HPDE6-E6E7 (cell line): ENCODE data around the gene HERC6.
"Not testable (repeated sequence)": the region's sequence is repeated elsewhere in the genome, so short reads cannot be mapped to it uniquely, and the experiment has no call there.

Source experiments
- DNase-seq: peaks from one replicate; pipeline ENCODE4 v3.0.0; 2011; ENCODE audit warnings: missing footprints; ENCODE audit errors: extremely low spot score

Gene HERC6

GRCh38 chr4:88390128-88390527 is 11.5 kb downstream of the HERC6 start:
- DNase-seq = no peak

DNA sequence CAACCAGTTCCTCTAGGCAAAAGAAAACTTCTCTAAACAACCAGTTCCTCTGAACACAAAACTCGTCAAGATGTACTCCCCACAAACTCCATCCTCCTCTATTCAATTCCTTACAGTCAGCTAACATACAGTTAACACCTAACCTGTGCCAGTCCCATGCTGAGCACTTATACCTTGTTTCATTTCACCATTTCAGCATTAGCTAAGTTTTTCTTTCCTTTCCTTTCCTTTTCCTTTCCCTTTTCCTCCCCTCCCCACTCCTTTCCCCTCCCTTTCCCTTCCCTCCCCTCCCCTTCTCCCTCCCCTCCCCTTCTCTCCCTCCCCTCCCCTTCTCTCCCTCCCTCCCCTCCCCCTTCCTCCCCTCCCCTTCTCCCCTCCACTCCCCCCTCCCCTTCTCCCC is 13.1 kb downstream of the HERC6 start:
- DNase-seq = no peak

DNA sequence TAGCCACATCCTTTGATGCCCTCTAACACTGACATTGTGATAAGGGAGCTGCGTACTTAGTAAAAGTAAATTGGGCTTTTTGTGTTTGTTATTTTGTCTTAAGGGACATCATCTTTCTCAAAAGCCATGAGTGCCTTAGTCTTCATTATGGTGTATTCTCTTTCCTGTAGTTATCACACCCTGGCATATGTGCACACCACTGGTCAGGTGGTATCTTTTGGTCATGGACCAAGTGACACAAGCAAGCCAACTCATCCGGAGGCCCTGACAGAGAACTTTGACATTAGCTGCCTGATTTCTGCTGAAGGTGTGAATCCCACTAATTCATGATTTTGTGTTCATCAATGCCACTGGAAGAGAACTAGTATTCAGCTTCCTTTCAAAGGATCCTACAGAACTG is 18.0 kb downstream of the HERC6 start:
- no peak for DNase-seq

GRCh38 chr4:88398381-88398780 is 19.7 kb downstream of the HERC6 start:
- no peak for DNase-seq

- DNase-seq = no peak
Observed at GRCh38 chr4:88409206-88409605, 30.6 kb downstream of the HERC6 start.

GRCh38 chr4:88409789-88410188 is 31.1 kb downstream of the HERC6 start:
- no peak for DNase-seq

GRCh38 chr4:88411491-88412096 is 32.9 kb downstream of the HERC6 start:
- DNase-seq = no peak

- DNase-seq = no peak
Observed at GRCh38 chr4:88413801-88414200, 35.1 kb downstream of the HERC6 start.

GRCh38 chr4:88414755-88415154 is 36.1 kb downstream of the HERC6 start:
- DNase-seq = no peak

- DNase-seq = no peak
Observed at GRCh38 chr4:88415982-88416381, 37.3 kb downstream of the HERC6 start.

DNA sequence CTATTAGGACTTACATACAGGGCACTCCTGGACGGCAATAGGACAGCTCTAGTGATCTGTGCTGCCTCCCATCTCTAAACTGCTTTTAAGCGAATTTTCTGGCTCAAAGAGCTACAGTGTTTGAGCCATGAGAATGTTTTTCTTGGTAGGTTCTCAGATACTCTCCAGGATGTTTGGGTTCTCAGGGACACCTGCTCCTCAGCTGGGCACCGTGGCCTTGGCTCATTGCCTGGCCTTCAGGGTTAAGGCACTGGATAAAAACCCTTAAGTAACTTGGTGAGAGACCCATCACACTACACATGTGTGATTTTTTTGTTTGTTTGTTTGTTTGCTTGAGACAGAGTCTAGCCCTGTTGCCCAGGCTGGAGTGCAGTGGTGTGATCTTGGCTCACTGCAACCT is 39.8 kb downstream of the HERC6 start:
- no peak for DNase-seq

DNA sequence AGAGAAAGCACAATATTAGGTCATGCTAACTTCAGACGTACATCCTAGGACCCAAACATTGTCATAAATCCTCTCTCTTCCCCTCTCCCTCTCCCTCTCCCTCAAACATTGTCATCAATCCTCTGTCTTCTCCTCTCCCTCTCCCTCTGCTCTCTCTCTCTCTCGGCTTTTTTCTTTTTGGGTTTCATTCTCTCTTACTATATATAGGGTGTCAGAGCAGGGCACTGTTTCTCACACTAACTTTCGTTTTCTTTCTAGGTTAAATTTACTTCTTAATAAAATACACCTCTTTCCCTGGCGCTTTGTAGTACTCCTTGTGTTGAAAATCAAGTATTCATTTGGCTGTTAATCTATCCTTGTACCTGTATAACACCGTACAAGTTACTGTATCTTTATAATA is 41.2 kb downstream of the HERC6 start:
- no peak for DNase-seq

DNA sequence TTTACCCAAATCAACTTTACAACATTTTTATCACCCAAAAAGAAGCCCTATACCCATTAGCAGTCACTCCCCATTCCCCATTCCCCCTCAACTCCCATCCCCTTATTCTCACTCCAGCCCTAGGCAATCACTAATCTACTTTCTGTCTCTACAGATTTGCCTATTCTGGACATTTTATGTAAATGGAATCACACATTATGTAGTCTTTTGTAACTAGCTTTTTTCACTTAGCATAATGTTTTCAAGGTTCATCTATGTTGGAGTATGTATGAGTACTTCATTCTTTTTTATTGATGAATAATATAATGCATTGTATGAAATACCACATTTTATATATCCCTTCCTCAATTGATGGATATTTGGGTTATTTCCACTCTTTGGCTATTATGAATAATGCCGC is 42.2 kb downstream of the HERC6 start:
- no peak for DNase-seq

DNA sequence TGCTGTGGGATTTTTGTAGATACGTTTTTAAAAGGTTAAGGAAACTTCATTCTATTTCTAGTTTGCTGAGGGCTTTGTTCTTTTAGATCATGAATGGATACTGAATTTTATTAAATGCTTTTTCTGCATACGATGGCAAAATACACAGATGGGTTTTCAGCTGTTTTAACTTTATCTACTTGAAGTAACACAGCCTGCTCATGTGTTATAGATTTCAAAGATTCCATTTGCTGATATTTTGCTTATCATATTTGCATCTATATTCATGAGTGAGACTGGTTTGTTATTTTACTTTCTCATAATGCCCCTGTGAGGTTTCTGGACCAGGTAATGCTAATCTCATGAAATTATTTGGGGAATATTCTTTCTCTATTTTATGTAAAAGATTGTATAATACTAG is 43.8 kb downstream of the HERC6 start:
- DNase-seq = no peak

DNA sequence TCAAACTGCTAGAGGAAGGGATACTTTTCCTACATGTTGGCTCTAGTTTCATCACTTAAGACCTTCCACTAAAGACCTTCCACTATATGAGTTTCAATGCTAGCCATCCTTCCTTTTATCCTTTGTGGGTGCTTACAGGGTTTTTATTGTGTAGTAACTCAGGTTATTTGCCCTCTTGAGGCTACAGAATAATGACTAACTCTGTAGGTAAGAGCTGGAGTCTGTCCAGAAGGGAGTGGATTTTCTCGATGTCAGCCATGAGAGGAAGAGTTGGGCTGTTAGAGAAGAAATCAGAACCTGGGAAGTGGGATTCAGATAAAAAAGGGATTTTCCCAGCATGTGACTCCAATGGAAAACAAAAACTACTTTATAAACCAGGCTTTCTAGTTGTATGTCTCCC is 50.7 kb downstream of the HERC6 start:
- DNase-seq = no peak

- DNase-seq = no peak
Observed at GRCh38 chr4:88435987-88436693, 57.5 kb downstream of the HERC6 start.

DNA sequence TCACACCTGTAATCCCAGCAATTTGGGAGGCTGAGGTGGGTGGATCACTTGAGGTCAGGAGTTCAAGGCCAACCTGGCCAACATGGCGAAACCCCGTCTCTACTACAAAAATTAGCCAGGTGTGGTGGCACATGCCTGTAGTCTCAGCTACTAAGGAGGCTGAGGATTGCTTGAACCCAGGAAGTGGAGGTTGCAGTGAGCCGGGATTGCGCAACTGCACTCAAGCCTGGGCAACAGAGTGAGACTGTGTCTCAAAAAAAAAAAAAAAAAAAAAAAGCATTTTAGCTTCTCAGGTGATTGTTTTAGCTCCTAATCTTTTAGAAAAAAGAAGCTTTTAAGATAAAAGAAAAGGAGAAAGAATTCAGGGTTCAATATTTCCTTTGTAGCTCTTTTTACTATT is 59.2 kb downstream of the HERC6 start:
- DNase-seq = not testable (repeated sequence)

GRCh38 chr4:88439161-88439760 is 60.6 kb downstream of the HERC6 start:
- no peak for DNase-seq

GRCh38 chr4:88440146-88440545 is 61.5 kb downstream of the HERC6 start:
- DNase-seq = no peak

DNA sequence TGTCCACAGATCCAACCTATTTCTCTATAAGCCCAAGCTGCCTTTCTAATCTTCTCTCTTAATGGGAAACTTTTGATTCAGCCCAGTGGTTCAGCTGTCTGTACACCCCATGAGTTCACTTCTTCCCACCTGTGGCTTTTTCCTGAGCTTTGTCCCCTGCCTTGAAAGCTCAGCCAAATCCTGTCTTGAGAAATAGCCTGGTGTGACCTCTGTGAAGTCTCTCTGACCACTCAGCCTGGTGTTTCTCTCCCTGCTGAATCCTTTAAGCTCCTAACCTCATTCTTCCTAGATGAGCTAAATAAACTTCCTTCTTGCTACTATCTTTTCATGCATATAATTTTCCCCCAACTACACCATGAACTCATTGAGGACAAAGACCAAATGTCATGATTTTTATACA is 63.0 kb downstream of the HERC6 start:
- no peak for DNase-seq

DNA sequence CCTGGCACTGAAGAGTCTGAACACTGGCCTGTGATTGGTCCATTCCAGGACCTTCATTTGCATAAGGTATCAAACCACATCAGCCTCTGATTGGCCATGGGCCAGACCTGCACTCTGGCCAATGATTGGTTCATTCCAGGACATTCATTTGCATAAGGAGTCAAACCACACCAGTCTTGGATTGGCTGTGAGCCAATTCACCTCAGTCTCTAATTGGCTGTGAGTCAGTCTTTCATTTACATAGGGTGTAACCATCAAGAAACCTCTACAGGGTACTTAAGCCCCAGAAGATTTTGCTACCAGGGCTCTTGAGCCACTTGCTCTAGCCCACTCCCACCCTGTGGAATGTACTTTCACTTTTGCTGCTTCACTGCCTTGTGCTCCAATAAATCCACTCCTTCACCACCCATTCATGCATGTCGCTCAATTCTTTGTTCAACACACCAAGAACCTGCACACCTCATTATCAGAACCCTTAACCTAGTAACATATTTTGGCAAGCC is 64.1 kb downstream of the HERC6 start:
- no peak for DNase-seq

- no peak for DNase-seq
Observed at GRCh38 chr4:88443486-88443885, 64.8 kb downstream of the HERC6 start.

DNA sequence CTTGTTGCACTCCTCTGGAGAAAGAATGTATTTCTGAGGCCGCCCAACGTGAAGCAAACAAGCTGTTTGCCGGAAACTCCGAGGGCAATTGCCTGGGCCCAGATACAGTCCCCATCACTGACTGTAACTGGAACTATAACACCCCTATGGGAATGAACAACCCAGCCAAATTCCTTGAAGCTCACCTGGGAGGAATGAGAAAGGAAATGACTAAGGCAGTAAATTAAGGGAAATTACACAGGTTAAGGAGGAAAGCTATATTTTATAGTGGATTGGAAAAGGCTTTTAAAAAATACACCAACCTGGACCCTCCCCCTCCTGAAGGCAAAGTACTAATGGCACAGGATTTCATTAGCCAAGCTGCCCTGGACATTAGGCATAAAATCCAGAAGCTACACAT is 66.6 kb downstream of the HERC6 start:
- DNase-seq = no peak
